SU-DHL-6 (cell line): ENCODE results near the gene VIM.

Experiments
- H2AFZ ChIP-seq: fragments of 200-600 bp; sonication (generic); 2 replicates; pipeline ENCODE4 v1.6.1; 2014; ENCODE audit warnings: low read depth, mild to moderate bottlenecking, moderate library complexity, mixed read lengths, antibody characterized with exemption, low read length; ENCODE audit not compliant: severe bottlenecking
- H3F3A ChIP-seq: fragments of 200-600 bp; shearing (Covaris generic); 2 replicates; pipeline ENCODE4 v1.6.0; 2016; ENCODE audit warnings: antibody characterized with exemption, mild to moderate bottlenecking; ENCODE audit not compliant: insufficient read depth
- H3K27ac ChIP-seq: fragments of 200-600 bp; sonication (generic); 2 replicates; pipeline ENCODE4 v1.5.1; 2016; ENCODE audit warnings: low read depth, mild to moderate bottlenecking, low read length, moderate library complexity, mixed read lengths
- H3K27me3 ChIP-seq: fragments of 200-600 bp; sonication (generic), shearing (Covaris generic); 2 replicates; pipeline ENCODE4 v1.6.0; 2014; ENCODE audit warnings: mild to moderate bottlenecking, low read length
- H3K36me3 ChIP-seq: fragments of 200-600 bp; sonication (generic); 2 replicates; pipeline ENCODE4 v1.6.1; 2014; ENCODE audit warnings: mild to moderate bottlenecking, low read length, mixed read lengths
- H3K4me2 ChIP-seq: fragments of 300-600, 200-600 bp; shearing (Covaris generic), sonication (generic); 2 replicates; pipeline ENCODE4 v1.6.0; 2014; ENCODE audit warnings: low read length, low read depth, mild to moderate bottlenecking; ENCODE audit not compliant: poor library complexity, severe bottlenecking
- H3K4me3 ChIP-seq: fragments of 200-600 bp; sonication (generic); 2 replicates; pipeline ENCODE4 v1.5.1; 2014; ENCODE audit warnings: antibody characterized with exemption, low read length, mild to moderate bottlenecking, mixed read lengths; ENCODE audit not compliant: insufficient read depth, poor library complexity, severe bottlenecking
- H3K79me2 ChIP-seq: fragments of 200-600 bp; sonication (generic); 2 replicates; pipeline ENCODE4 v1.6.1; 2014; ENCODE audit warnings: mild to moderate bottlenecking, low read length, moderate library complexity; ENCODE audit not compliant: insufficient read depth
- H3K9ac ChIP-seq: fragments of 200-600 bp; sonication (generic); 2 replicates; pipeline ENCODE4 v1.7.0; 2014; ENCODE audit warnings: mild to moderate bottlenecking, low read length
- H3K9me2 ChIP-seq: fragments of 200-600 bp; sonication (generic); replicated peaks from 2 replicates; pipeline ENCODE4 v1.6.1; 2014; ENCODE audit warnings: low read length; ENCODE audit not compliant: insufficient read depth
- H3K9me3 ChIP-seq: fragments of 200-600 bp; sonication (generic); 2 replicates; pipeline ENCODE4 v1.6.1; 2014; ENCODE audit warnings: low read length, mixed read lengths; ENCODE audit not compliant: insufficient read depth
- H4K20me1 ChIP-seq: fragments of 200-600 bp; sonication (generic); 2 replicates; pipeline ENCODE4 v1.6.1; 2014; ENCODE audit warnings: low read depth, mild to moderate bottlenecking, antibody characterized with exemption, low read length, moderate library complexity, mixed read lengths
- EZH2phosphoT487 ChIP-seq: fragments of 200-600 bp; sonication (generic), shearing (Covaris generic); conservative IDR thresholded peaks from 2 replicates; pipeline ENCODE4 v1.6.1; 2018; ENCODE audit warnings: mild to moderate bottlenecking, antibody characterized with exemption, low read length, moderate library complexity, mixed read lengths
- TF ChIP-seq, protein P1 (sequence below): fragments of 200-600 bp; sonication (generic); IDR thresholded peaks from one replicate; pipeline ENCODE4 v1.5.1; 2017; ENCODE audit warnings: antibody characterized with exemption, mild to moderate bottlenecking, low read length, moderate library complexity; ENCODE audit not compliant: insufficient read depth, poor library complexity, severe bottlenecking

The VIM gene

GRCh38 chr10:17256627-17257026 is 28.6 kb downstream of the VIM start:
- 0 out of 2 replicates have a peak, but pooled peaks cover under 1% of the 10 kb centered on the region for H3K9me3 ChIP-seq
- no peak overlapping the region for H3K27ac ChIP-seq
- no peaks in the 10 kb centered on the region for H3K36me3 ChIP-seq
- no peak overlapping the region for H3K4me2 ChIP-seq
- H4K20me1 ChIP-seq = no peaks in the 10 kb centered on the region
- H2AFZ ChIP-seq = no peak overlapping the region
- no peak overlapping the region for H3K4me3 ChIP-seq
- H3K79me2 ChIP-seq = no peaks in the 10 kb centered on the region
- TF ChIP-seq, protein P1, sequence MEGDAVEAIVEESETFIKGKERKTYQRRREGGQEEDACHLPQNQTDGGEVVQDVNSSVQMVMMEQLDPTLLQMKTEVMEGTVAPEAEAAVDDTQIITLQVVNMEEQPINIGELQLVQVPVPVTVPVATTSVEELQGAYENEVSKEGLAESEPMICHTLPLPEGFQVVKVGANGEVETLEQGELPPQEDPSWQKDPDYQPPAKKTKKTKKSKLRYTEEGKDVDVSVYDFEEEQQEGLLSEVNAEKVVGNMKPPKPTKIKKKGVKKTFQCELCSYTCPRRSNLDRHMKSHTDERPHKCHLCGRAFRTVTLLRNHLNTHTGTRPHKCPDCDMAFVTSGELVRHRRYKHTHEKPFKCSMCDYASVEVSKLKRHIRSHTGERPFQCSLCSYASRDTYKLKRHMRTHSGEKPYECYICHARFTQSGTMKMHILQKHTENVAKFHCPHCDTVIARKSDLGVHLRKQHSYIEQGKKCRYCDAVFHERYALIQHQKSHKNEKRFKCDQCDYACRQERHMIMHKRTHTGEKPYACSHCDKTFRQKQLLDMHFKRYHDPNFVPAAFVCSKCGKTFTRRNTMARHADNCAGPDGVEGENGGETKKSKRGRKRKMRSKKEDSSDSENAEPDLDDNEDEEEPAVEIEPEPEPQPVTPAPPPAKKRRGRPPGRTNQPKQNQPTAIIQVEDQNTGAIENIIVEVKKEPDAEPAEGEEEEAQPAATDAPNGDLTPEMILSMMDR = no peak
- TF ChIP-seq EZH2phosphoT487 = no peak
- no peak overlapping the region for H3K9ac ChIP-seq
- no peaks in the 10 kb centered on the region for H3K27me3 ChIP-seq
- H3K9me2 ChIP-seq = no peaks in the 10 kb centered on the region
- H3F3A ChIP-seq = no peaks in the 10 kb centered on the region

DNA sequence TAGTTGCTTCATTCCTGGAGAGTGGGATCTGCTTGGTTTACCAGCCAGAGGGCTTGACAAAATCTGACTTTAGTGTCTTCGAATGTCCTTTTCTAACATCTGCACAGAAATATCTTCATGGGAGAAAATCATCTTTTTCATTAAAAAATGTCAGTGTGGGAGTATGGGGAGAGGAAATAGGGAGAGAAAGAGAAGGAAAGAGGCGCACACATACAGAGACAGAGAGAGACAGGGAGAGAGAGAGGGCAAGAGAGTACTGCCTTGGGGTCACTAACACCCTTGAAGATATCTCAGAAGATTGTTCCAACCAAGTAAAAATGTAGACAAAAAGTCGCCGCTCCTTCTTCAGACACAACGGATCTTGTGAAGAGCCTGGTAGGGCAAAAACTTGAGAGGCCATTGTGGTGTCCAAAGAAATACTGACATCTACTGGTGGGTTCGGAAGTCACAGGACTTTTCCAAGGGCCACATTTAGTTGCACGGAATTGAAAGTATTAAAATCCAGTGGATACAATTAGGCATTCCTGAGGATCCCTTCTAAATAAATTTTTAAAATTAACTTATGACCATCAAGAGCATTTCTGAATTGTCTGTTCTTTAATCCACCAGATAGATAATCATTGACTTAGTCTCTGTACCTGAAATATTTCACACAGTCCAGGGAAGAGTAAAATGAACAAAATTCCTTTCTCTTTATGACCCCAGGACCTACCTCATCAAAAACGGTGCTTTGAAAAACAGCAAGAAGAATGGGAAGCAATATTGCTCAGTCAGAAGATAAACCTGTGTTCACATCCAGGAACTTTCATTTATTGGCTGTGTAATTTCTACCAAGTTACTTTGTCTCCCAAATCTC is 29.7 kb downstream of the VIM start:
- H3F3A ChIP-seq = no peaks in the 10 kb centered on the region
- H3K36me3 ChIP-seq = no peaks in the 10 kb centered on the region
- no peaks in the 10 kb centered on the region for H3K9me2 ChIP-seq
- no peak overlapping the region for H3K4me3 ChIP-seq
- no peak overlapping the region for H2AFZ ChIP-seq
- no peaks in the 10 kb centered on the region for H4K20me1 ChIP-seq
- H3K4me2 ChIP-seq = no peak overlapping the region
- H3K9ac ChIP-seq = no peak overlapping the region
- H3K79me2 ChIP-seq = no peaks in the 10 kb centered on the region
- peaks cover 9% of the 10 kb centered on the region; the same call in 1 of the 2 replicates for H3K9me3 ChIP-seq
- no peaks in the 10 kb centered on the region for H3K27me3 ChIP-seq
- TF ChIP-seq, protein P1 = peak; percentile 74
- TF ChIP-seq EZH2phosphoT487 = no peak
- no peak overlapping the region for H3K27ac ChIP-seq

DNA sequence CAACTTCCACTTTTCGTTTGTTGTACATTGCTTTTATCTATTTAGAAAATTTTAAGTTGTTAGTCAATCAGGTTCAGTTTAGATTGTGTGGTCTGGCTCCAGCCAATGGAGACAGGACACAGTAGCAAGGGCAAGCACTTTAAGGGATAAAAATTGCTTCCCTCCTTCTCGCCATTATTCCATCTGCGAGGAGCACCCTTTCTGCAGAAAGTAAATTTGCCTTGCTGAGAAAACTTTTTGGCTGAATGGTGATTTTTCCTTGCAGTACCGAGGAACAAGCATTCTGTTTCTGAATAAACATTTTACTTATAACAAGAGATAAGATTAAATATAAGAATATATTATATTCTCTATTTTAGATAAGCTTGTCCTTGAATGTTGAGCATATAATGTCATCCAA is 34.5 kb downstream of the VIM start:
- Histone ChIP-seq H3F3A (no peaks in the 10 kb centered on the region), H3K9ac (no peak overlapping the region), H3K9me3 (peaks cover 20% of the 10 kb centered on the region; the same call in 1 of the 2 replicates), H3K4me3 (no peak overlapping the region), H3K79me2 (no peaks in the 10 kb centered on the region), H2AFZ (no peak overlapping the region), H3K9me2 (no peaks in the 10 kb centered on the region), H3K27ac (no peak overlapping the region), H3K36me3 (no peaks in the 10 kb centered on the region), H4K20me1 (no peaks in the 10 kb centered on the region), H3K27me3 (no peaks in the 10 kb centered on the region), H3K4me2 (no peak overlapping the region)
- TF ChIP-seq, protein P1 = no peak
- TF ChIP-seq EZH2phosphoT487 = no peak
